Esophagus muscularis mucosa (tissue), 4 donors: ENCODE measurements around the gene SEC16A.

Source experiments
- EP300 ChIP-seq: sonication (generic); formaldehyde crosslinking; IDR thresholded peaks from one replicate; pipeline ENCODE4 v1.6.1; 2017; ENCODE audit warnings: antibody characterized with exemption
- POLR2A ChIP-seq: fragments of 450-650 bp; IDR thresholded peaks from one replicate; pipeline ENCODE4 v1.6.1; 2017; ENCODE audit warnings: antibody characterized with exemption, moderate library complexity, mild to moderate bottlenecking, low read depth
- POLR2AphosphoS5 ChIP-seq, 2 donors: sonication (generic); formaldehyde crosslinking; IDR thresholded peaks; one replicate each; pipeline ENCODE4 v1.6.1; 2017; ENCODE audit warnings: antibody characterized with exemption in 2 of 2
- TF ChIP-seq, protein P1 (sequence below), 3 experiments: fragments of 200-600 bp in 2 of 3; fragments of 450-650 bp in 1 of 3; sonication (generic) in 2 of 3; IDR thresholded peaks; one replicate each; pipeline ENCODE4 v1.5.1; 2017 to 2019; ENCODE audit warnings: antibody characterized with exemption in 3 of 3, mild to moderate bottlenecking in 2 of 3, moderate library complexity in 1 of 3

DNA sequence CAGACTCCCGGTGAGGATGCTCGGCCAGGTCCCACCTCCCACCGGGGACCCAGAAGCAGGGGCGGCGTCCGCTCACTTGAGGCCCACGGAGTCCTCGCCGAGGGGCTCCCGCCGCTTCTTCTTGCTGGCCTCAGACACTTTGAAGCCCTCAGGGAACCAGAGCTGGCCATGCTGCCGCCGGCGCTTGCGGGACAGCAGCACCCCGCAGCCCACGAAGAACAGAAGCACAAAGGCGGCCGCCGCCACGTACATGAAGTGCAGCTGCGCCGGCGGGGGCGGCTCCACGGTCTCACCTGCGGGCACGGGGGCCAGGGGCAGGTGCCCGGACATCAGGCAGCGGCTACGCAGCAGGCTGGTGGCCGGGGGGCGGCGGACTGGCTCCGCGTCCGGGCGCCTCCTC is 19.4 kb upstream of the SEC16A start:
- TF ChIP-seq, protein P1, sequence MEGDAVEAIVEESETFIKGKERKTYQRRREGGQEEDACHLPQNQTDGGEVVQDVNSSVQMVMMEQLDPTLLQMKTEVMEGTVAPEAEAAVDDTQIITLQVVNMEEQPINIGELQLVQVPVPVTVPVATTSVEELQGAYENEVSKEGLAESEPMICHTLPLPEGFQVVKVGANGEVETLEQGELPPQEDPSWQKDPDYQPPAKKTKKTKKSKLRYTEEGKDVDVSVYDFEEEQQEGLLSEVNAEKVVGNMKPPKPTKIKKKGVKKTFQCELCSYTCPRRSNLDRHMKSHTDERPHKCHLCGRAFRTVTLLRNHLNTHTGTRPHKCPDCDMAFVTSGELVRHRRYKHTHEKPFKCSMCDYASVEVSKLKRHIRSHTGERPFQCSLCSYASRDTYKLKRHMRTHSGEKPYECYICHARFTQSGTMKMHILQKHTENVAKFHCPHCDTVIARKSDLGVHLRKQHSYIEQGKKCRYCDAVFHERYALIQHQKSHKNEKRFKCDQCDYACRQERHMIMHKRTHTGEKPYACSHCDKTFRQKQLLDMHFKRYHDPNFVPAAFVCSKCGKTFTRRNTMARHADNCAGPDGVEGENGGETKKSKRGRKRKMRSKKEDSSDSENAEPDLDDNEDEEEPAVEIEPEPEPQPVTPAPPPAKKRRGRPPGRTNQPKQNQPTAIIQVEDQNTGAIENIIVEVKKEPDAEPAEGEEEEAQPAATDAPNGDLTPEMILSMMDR (IDR thresholded peaks at IDR 0.05), result no peak
- TF ChIP-seq POLR2AphosphoS5 (IDR thresholded peaks at IDR 0.05) (no peak), POLR2A (no peak), EP300 (no peak)
